Retinal pigment epithelial cell (primary cell): ENCODE data around the gene RCAN3.

ENCODE experiments used
- DNase-seq: peaks from one replicate; pipeline ENCODE4 v3.0.0-alpha.2; 2010; ENCODE audit warnings: low read depth
- H3K4me3 ChIP-seq: 2 replicates; pipeline ENCODE4 v1.5.1; 2011; ENCODE audit warnings: mild to moderate bottlenecking, low read length, control low read depth, moderate library complexity
- CTCF ChIP-seq: conservative IDR thresholded peaks from 2 replicates; pipeline ENCODE4 v1.5.1; 2011; ENCODE audit warnings: low read depth, low read length, control low read depth, inconsistent platforms

RCAN3 gene

GRCh38 chr1:24474193-24474592, 28.4 kb upstream of the RCAN3 start:
- no peak for TF ChIP-seq CTCF
- no peak for DNase-seq
- no peak overlapping the region for H3K4me3 ChIP-seq

DNA sequence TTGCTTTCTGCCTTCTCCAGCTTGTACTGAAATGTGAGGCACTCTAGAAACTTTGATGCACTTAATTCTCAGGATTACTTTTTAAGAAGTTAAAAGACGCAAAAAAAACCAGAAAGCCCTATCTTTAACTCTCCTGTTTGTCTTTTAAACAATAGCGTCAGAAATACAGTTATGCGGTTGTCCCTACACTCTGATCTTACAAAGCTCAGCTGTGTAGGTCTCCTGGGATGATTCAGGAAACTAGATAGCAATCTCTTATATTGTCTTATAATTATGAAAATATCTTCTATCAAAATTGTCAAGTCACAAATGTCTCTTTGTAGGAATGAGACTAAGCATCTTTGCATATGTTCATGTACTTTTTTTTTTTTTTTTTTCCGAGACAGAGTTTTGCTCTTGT, 26.9 kb upstream of the RCAN3 start:
- H3K4me3 ChIP-seq, result no peak overlapping the region
- no peak for TF ChIP-seq CTCF
- no peak for DNase-seq

DNA sequence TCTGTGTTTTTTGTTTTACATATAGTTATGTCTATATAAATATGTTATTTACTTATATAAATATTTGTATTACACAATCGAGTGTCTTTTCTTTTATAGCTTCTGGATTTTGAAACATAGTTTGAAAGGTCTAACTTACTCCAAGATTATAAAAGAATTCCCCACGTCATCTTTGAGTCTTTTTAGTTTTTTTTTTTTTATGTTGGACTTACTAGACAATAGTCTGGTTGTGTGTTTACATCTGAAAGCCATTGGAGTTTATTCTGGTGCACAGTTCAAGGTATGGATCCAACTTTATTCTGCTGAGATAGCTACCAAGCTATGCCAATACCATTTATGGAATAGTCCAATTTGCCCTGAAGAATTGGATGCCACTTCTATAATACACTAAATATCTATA, 26.1 kb upstream of the RCAN3 start:
- no peak for TF ChIP-seq CTCF
- no peak for DNase-seq
- H3K4me3 ChIP-seq, result no peak overlapping the region

- no peak for TF ChIP-seq CTCF
- DNase-seq, result no peak
- no peak overlapping the region for H3K4me3 ChIP-seq
These were observed 25.3 kb upstream of the RCAN3 start for GRCh38 chr1:24477309-24477708.

- no peak overlapping the region for H3K4me3 ChIP-seq
- DNase-seq, result no peak
- no peak for TF ChIP-seq CTCF
These were observed 21.5 kb upstream of the RCAN3 start for GRCh38 chr1:24481101-24481500.

GRCh38 chr1:24481843-24482610, 20.6 kb upstream of the RCAN3 start:
- H3K4me3 ChIP-seq, result no peak overlapping the region
- no peak for DNase-seq
- TF ChIP-seq CTCF, result no peak

- no peak for DNase-seq
- no peak overlapping the region for H3K4me3 ChIP-seq
- TF ChIP-seq CTCF, result no peak
These were observed 19.2 kb upstream of the RCAN3 start for GRCh38 chr1:24483441-24483840.
